Measurements from ENCODE around the gene F12. TPM values are rescaled to one million over a fixed set of nuclear protein-coding genes. Genes with fewer than 3 reads are reported as not detected.

Gene F12
- polyA plus RNA-seq, 3 donors: 1.4 to 5.5 (median 1.5) TPM

GRCh38 chr5:177438468-177438867 lies 29.1 kb upstream of the F12 start:
- Mint-ChIP-seq H3K27me3 (ENCODE audit: low read depth in 3 of 3) (peaks cover 0 to 5% (median 4%) of the 10 kb centered on the region in 3 donors), H3K27ac (peak overlapping the region in 3 of 7 donors; percentile 46 to 76 (median 48)), H3K4me3 (no peak overlapping the region), H3K9me3 (peaks cover 0 to 3% (median 0%) of the 10 kb centered on the region in 7 donors), H3K4me1 (peaks cover 10% of the 10 kb centered on the region), H3K36me3 (peaks cover 88 to 96% of the 10 kb centered on the region in 2 donors)
- H4K20me1 ChIP-seq (ENCODE audit: insufficient read depth, low read length): peaks cover 100% of the 10 kb centered on the region
- no peak overlapping the region for H3K4me2 ChIP-seq (replicated peaks; ENCODE audit: extremely low read depth, low read length, poor library complexity, severe bottlenecking)
- H3K9ac ChIP-seq (ENCODE audit: insufficient read depth, low read length, poor library complexity, severe bottlenecking): no peak overlapping the region
- peaks cover 27% of the 10 kb centered on the region for H3K79me2 ChIP-seq (ENCODE audit: insufficient read depth, low read length)
- no peak for DNase-seq
- H3K9me3 ChIP-seq (replicated peaks in 1 of 2; ENCODE audit: control insufficient read depth in 1 of 2, insufficient read depth in 1 of 2, low read length in 2 of 2): no peaks in the 10 kb centered on the region
- 98% methylated on average over 9 of the region's 10 CpGs for whole genome bisulfite sequencing (ENCODE audit: insufficient coverage)
- H2AFZ ChIP-seq (ENCODE audit: insufficient read depth, low read depth, low read length, poor library complexity, severe bottlenecking): no peak overlapping the region
- TF ChIP-seq, protein P1, sequence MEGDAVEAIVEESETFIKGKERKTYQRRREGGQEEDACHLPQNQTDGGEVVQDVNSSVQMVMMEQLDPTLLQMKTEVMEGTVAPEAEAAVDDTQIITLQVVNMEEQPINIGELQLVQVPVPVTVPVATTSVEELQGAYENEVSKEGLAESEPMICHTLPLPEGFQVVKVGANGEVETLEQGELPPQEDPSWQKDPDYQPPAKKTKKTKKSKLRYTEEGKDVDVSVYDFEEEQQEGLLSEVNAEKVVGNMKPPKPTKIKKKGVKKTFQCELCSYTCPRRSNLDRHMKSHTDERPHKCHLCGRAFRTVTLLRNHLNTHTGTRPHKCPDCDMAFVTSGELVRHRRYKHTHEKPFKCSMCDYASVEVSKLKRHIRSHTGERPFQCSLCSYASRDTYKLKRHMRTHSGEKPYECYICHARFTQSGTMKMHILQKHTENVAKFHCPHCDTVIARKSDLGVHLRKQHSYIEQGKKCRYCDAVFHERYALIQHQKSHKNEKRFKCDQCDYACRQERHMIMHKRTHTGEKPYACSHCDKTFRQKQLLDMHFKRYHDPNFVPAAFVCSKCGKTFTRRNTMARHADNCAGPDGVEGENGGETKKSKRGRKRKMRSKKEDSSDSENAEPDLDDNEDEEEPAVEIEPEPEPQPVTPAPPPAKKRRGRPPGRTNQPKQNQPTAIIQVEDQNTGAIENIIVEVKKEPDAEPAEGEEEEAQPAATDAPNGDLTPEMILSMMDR (IDR thresholded peaks at IDR 0.05): no peak
- H3K4me3 ChIP-seq (replicated peaks in 1 of 3; ENCODE audit: low read depth in 2 of 3, low read length in 3 of 3): no peak overlapping the region
- H3K4me1 ChIP-seq (ENCODE audit: control insufficient read depth in 1 of 2, insufficient read depth in 2 of 2, low read length in 2 of 2): peaks cover 1 to 5% of the 10 kb centered on the region in 2 donors
- intact Hi-C loops (cut with micrococcal nuclease): no loop called here
- H3K36me3 ChIP-seq (replicated peaks in 1 of 2; ENCODE audit: control insufficient read depth in 1 of 2, insufficient read depth in 2 of 2, low read length in 2 of 2): peaks cover 89 to 100% of the 10 kb centered on the region in 2 donors
- no peaks in the 10 kb centered on the region for H3K27me3 ChIP-seq (ENCODE audit: control insufficient read depth in 2 of 2, insufficient read depth in 2 of 2, low read length in 2 of 2)
- peak overlapping the region in 1 of 2 donors; percentile 26 for H3K27ac ChIP-seq (ENCODE audit: low read depth in 1 of 2, low read length in 2 of 2)

GRCh38 chr5:177437623-177438022 lies 28.3 kb upstream of the F12 start:
- H3K4me3 Mint-ChIP-seq: no peak overlapping the region
- Histone ChIP-seq H3K36me3 (replicated peaks in 1 of 2; ENCODE audit: control insufficient read depth in 1 of 2, insufficient read depth in 2 of 2, low read length in 2 of 2) (peaks cover 90 to 100% of the 10 kb centered on the region in 2 donors), H3K9ac (ENCODE audit: insufficient read depth, low read length, poor library complexity, severe bottlenecking) (no peak overlapping the region), H2AFZ (ENCODE audit: insufficient read depth, low read depth, low read length, poor library complexity, severe bottlenecking) (no peak overlapping the region), H3K4me3 (replicated peaks in 1 of 3; ENCODE audit: low read depth in 2 of 3, low read length in 3 of 3) (no peak overlapping the region), H3K27me3 (ENCODE audit: control insufficient read depth in 2 of 2, insufficient read depth in 2 of 2, low read length in 2 of 2) (no peaks in the 10 kb centered on the region), H4K20me1 (ENCODE audit: insufficient read depth, low read length) (peaks cover 100% of the 10 kb centered on the region), H3K79me2 (ENCODE audit: insufficient read depth, low read length) (peaks cover 35% of the 10 kb centered on the region), H3K4me1 (ENCODE audit: control insufficient read depth in 1 of 2, insufficient read depth in 2 of 2, low read length in 2 of 2) (peaks cover 6 to 11% of the 10 kb centered on the region in 2 donors), H3K9me3 (replicated peaks in 1 of 2; ENCODE audit: control insufficient read depth in 1 of 2, insufficient read depth in 1 of 2, low read length in 2 of 2) (no peaks in the 10 kb centered on the region), H3K4me2 (replicated peaks; ENCODE audit: extremely low read depth, low read length, poor library complexity, severe bottlenecking) (no peak overlapping the region), H3K27ac (ENCODE audit: low read depth in 1 of 2, low read length in 2 of 2) (no peak overlapping the region)
- intact Hi-C loops (cut with micrococcal nuclease): no loop called here
- H3K27me3 Mint-ChIP-seq (ENCODE audit: low read depth in 3 of 3): peaks cover 0 to 5% (median 4%) of the 10 kb centered on the region in 3 donors
- TF ChIP-seq, protein P1 (IDR thresholded peaks at IDR 0.05): no peak
- peaks cover 89 to 96% of the 10 kb centered on the region in 2 donors for H3K36me3 Mint-ChIP-seq
- H3K4me1 Mint-ChIP-seq: peaks cover 7% of the 10 kb centered on the region
- no peaks in the 10 kb centered on the region for H3K9me3 Mint-ChIP-seq
- peak overlapping the region in 2 of 7 donors; percentile 15 to 37 for H3K27ac Mint-ChIP-seq
- 95% methylated on average over 3 of the region's 4 CpGs for WGBS (ENCODE audit: insufficient coverage)
- DNase-seq: no peak
